ENCODE measurements around the gene RNF10. TPM values are rescaled to one million over a fixed set of nuclear protein-coding genes. Genes with fewer than 3 reads are reported as not detected.

Gene RNF10
- total RNA-seq, 1 donor from 2014 or later, result 274 TPM

GRCh38 chr12:120532701-120533238 lies 1.4 kb upstream of the RNF10 start:
- H3K4me1 ChIP-seq, result peaks cover 46% of the 10 kb centered on the region
- H3K27me3 ChIP-seq (ENCODE audit: low read depth), result no peaks in the 10 kb centered on the region
- intact Hi-C loops (cut with micrococcal nuclease), result no loop called here
- DNase-seq, result no peak
- no peak for TF ChIP-seq CTCF (IDR thresholded peaks at IDR 0.05; ENCODE audit: borderline replicate concordance)
- H3K9me3 ChIP-seq (replicated peaks), result no peaks in the 10 kb centered on the region
- no peaks in the 10 kb centered on the region for H3K36me3 ChIP-seq
- H3K4me3 ChIP-seq, result no peak overlapping the region
- H3K27ac ChIP-seq (replicated peaks), result no peak overlapping the region

GRCh38 chr12:120534703-120535655 lies 823 bp downstream of the RNF10 start:
- TF ChIP-seq CTCF (IDR thresholded peaks at IDR 0.05; ENCODE audit: borderline replicate concordance), result no peak
- DNase-seq, result peak; percentile 30
- Histone ChIP-seq H3K9me3 (replicated peaks) (no peaks in the 10 kb centered on the region), H3K4me3 (peak overlapping the region; percentile 93), H3K36me3 (no peaks in the 10 kb centered on the region), H3K27ac (replicated peaks) (peak overlapping the region; percentile 96), H3K27me3 (ENCODE audit: low read depth) (no peaks in the 10 kb centered on the region), H3K4me1 (peaks cover 58% of the 10 kb centered on the region)
- intact Hi-C loops (cut with micrococcal nuclease), result no loop called here

GRCh38 chr12:120536064-120536791 lies 2.1 kb downstream of the RNF10 start:
- no peaks in the 10 kb centered on the region for H3K27me3 ChIP-seq (ENCODE audit: low read depth)
- H3K27ac ChIP-seq (replicated peaks), result peak overlapping the region; percentile 96
- no peak for TF ChIP-seq CTCF (IDR thresholded peaks at IDR 0.05; ENCODE audit: borderline replicate concordance)
- no peaks in the 10 kb centered on the region for H3K36me3 ChIP-seq
- H3K4me1 ChIP-seq, result peaks cover 70% of the 10 kb centered on the region
- intact Hi-C loops (cut with micrococcal nuclease), result no loop called here
- H3K4me3 ChIP-seq, result peak overlapping the region; percentile 93
- no peak for DNase-seq
- H3K9me3 ChIP-seq (replicated peaks), result no peaks in the 10 kb centered on the region

GRCh38 chr12:120537856-120538220 lies 3.7 kb downstream of the RNF10 start:
- intact Hi-C loops (cut with micrococcal nuclease), result no loop called here
- DNase-seq, result no peak
- H3K27ac ChIP-seq (replicated peaks), result peak overlapping the region; percentile 96
- H3K4me1 ChIP-seq, result peaks cover 86% of the 10 kb centered on the region
- peaks cover 13% of the 10 kb centered on the region for H3K36me3 ChIP-seq
- peak overlapping the region; percentile 93 for H3K4me3 ChIP-seq
- H3K9me3 ChIP-seq (replicated peaks), result no peaks in the 10 kb centered on the region
- no peak for TF ChIP-seq CTCF (IDR thresholded peaks at IDR 0.05; ENCODE audit: borderline replicate concordance)
- H3K27me3 ChIP-seq (ENCODE audit: low read depth), result no peaks in the 10 kb centered on the region

GRCh38 chr12:120538281-120539156 lies 4.4 kb downstream of the RNF10 start:
- Histone ChIP-seq H3K27me3 (ENCODE audit: low read depth) (no peaks in the 10 kb centered on the region), H3K36me3 (peaks cover 13% of the 10 kb centered on the region), H3K27ac (replicated peaks) (peak overlapping the region; percentile 96), H3K9me3 (replicated peaks) (no peaks in the 10 kb centered on the region), H3K4me1 (peaks cover 93% of the 10 kb centered on the region), H3K4me3 (peak overlapping the region; percentile 93)
- TF ChIP-seq CTCF (IDR thresholded peaks at IDR 0.05; ENCODE audit: borderline replicate concordance), result no peak
- peak; percentile 73 for DNase-seq
- intact Hi-C loops (cut with micrococcal nuclease), result no loop called here
